ENCODE measurements around the gene PHF11.
"Not testable (repeated sequence)": the region's sequence is repeated elsewhere in the genome, so short reads cannot be mapped to it uniquely, and the experiment has no call there.

The PHF11 gene

GRCh38 chr13:49549289-49549688, 53.5 kb downstream of the PHF11 start:
- no peak for DNase-seq (ENCODE audit: low read depth)

GRCh38 chr13:49550942-49551644, 55.3 kb downstream of the PHF11 start:
- no peak for DNase-seq (ENCODE audit: low read depth)

DNA sequence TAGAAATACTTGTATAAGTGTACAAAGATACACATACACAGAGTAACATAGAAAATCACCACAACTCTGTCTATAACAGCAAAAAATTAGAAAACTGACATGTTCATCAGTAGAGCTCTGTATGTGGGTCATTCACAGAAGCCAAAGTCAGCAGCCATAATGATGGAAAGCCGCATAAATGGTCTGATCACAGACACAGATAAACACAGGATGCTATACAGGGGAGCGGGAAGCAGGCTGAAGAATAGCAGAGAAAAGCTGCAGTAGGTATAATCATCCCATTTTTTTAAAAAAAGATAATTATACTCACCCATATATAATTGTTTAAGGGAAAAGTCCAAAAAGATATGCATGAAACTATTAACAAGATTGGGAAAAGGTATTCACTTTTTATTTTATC, 58.1 kb downstream of the PHF11 start:
- no peak for DNase-seq (ENCODE audit: low read depth)

- no peak for DNase-seq (ENCODE audit: low read depth)
These were observed 58.6 kb downstream of the PHF11 start for GRCh38 chr13:49554387-49554786.

DNA sequence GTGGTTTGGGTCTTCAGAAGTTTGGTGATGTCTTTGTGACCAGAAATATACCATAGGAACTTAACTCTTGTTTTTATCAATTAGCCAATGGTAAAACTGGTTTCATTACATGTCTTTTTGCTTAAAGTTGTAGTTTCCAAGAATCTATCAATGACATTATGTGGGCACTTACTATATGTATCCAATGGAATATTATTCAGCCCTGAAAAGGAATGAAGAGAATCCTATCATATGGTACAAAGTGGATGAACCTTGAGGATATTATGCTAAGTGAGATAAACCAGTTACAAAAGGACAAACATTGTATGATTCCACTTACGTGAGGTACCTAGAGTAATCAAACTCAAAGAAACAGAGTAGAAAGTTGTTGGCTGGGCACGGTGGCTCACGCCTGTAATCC, 63.3 kb downstream of the PHF11 start:
- no peak for DNase-seq (ENCODE audit: low read depth)

- DNase-seq (ENCODE audit: low read depth): no peak
These were observed 64.7 kb downstream of the PHF11 start for GRCh38 chr13:49560270-49561061.

DNA sequence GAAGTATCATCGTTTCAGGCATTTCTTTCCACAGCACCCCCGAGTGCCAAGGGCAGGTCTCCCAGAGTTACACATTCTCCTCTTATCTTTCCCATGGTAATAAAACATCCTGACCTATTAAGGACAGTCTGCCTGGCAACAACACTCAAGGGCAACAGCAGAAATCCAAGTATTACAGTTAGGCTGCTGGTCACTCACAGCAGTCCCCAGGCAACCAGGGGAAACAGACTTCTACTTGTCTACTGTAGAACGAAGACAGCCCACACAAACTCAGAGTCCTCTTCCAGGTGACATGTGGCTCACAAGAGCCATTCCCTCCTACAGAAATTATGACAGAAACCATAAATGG, 65.3 kb downstream of the PHF11 start:
- no peak for DNase-seq (ENCODE audit: low read depth)

DNA sequence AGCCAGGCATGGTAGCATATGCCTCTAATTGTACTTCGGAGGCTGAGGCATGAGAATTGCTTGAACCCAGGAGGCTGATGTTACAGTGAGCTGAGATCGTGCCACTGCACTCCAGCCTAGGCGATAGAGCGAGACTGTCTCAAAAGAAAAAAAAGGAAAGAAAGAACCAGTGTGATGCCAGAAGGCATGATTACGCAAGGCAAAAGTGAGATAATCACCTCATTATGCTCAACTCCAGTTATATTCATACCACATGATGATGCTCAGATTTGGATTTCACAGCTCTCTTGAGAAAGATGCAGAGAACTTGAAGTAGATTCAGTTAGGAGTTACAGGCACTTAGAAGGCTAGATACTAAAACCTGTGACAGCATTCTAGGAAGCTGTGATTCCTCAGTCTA, 67.8 kb downstream of the PHF11 start:
- DNase-seq (ENCODE audit: low read depth): no peak

DNA sequence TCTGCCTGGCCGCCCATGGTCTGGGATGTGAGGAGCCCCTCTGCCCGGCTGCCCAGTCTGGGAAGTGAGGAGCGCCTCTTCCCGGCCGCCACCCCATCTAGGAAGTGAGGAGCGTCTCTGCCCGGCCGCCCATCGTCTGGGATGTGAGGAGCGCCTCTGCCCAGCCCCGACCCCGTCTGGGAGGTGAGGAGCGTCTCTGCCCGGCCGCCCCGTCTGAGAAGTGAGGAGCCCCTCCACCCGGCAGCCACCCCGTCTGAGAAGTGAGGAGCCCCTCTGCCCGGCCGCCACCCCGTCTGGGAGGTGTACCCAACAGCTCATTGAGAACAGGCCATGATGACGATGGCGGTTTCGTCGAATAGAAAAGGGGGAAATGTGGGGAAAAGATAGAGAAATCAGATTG, 69.7 kb downstream of the PHF11 start:
- not testable (repeated sequence) for DNase-seq (ENCODE audit: low read depth)

- DNase-seq (ENCODE audit: low read depth): no peak
These were observed 70.7 kb downstream of the PHF11 start for GRCh38 chr13:49566461-49566860.

- no peak for DNase-seq (ENCODE audit: low read depth)
These were observed 71.7 kb downstream of the PHF11 start for GRCh38 chr13:49567491-49567890.

DNA sequence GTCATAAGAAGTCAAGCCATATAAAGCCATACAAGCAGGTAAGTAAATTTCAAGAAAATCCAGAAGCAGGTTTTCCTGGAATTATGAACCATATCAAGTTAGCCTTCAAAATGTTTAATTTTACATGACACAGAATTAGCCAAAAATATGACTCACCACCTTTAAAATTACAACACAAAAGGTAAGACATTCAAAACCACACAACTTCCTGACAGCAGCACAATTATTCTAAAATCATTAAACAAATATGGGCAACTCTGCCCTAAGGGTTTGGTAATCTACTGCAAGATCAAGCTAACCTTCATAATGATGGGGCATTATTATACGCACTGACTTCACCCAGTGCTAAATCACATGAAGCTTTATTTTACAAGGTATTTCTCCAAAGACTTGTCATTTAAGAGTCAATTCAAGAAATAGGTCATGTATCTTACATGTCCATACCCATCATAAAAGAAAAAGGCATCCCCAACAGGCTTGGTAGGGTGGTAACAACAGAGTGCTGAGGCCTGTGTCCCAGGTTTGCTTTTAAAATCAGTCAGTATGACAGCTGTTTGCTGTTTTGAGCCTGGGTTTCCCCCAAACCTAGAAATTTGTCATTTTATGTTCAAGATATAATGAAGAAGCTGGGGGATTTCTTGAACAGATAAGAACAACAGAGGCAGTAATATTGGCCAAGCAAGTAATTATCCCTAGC, 74.4 kb downstream of the PHF11 start:
- DNase-seq (ENCODE audit: low read depth): no peak

- DNase-seq (ENCODE audit: low read depth): no peak
These were observed 75.8 kb downstream of the PHF11 start for GRCh38 chr13:49571299-49572240.
